Measurements from ENCODE around the gene AKAP1.

AKAP1 gene, protein sequence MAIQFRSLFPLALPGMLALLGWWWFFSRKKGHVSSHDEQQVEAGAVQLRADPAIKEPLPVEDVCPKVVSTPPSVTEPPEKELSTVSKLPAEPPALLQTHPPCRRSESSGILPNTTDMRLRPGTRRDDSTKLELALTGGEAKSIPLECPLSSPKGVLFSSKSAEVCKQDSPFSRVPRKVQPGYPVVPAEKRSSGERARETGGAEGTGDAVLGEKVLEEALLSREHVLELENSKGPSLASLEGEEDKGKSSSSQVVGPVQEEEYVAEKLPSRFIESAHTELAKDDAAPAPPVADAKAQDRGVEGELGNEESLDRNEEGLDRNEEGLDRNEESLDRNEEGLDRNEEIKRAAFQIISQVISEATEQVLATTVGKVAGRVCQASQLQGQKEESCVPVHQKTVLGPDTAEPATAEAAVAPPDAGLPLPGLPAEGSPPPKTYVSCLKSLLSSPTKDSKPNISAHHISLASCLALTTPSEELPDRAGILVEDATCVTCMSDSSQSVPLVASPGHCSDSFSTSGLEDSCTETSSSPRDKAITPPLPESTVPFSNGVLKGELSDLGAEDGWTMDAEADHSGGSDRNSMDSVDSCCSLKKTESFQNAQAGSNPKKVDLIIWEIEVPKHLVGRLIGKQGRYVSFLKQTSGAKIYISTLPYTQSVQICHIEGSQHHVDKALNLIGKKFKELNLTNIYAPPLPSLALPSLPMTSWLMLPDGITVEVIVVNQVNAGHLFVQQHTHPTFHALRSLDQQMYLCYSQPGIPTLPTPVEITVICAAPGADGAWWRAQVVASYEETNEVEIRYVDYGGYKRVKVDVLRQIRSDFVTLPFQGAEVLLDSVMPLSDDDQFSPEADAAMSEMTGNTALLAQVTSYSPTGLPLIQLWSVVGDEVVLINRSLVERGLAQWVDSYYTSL

DNA sequence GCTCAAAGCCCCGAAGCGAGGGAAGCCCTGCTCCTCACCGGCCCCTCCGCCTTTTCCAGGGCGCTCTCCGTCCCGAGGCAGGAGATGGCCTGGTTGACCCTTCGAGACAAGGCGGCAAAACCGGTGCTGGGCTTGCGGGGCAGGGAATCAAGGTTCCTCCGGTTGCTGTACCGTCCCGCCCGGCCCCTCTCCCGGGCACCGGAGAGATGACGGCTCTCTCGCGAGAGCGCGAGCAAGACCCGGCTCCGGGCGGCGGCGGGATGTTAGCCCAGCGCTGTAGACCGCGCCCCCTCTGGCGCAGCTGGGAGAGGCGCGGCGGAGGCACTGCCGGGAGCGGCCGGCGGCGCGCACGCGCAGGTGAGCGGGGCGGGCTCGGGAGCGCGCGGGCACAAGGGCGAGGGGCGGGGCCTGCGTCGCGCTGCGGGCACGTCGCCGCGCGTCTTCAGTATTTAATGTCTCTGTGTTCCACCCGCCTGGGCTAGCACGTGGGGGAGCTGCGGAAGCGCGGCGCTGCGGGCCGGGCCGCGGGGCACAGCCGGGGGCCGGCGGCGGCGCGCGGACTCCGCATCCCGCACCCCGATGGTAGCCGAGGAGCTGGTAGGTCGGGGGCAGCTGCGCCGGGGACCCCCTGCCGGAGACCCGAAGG lies at the start of gene AKAP1:
AKAP1 (plus strand) TSS at position 445 of the 646 bp plus-strand sequence. CDS start 20,219 bp downstream, outside the sequence.
- peak; percentile 86 for DNase-seq

- peak; percentile 87 for DNase-seq
Observed at GRCh38 chr17:57035971-57036481, 49.0 kb upstream of the AKAP1 start.

DNA sequence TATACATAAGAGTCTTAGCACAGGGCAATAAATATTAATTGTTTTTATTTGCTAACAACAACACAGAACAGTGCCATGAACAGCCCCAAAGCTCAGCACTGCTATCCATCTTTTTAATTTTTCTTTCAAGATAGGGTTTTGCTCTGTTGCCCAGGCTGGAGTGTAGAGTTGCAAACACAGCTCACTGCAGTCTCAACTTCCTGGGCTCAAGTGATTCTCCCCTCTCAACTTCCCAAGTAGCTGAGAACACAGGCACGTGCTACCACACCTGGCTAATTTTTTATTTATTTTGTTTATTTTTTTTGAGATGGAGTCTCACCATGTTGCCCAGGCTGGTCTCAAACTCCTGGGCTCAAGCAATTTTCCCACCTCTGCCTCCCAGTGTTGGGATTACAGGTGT lies 47.6 kb upstream of the AKAP1 start:
- no peak for DNase-seq

DNA sequence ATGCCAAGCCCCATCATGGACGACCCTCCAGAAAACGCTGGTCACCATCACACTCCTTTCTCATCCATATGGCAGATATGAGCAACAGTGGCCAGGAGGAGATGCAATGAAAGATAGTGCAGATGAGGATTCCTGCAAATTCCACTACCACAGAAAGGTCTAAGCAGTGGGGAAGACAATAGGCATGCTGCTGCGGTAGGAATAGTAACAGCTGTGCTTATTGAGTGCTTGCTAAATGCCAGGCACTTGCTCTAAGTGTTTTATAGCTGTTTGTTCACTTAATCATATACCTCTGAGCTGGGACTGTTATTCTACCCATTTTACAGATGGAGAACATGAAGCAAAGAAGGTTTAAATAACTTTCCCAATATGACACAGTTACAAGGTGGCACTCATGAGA lies 46.6 kb upstream of the AKAP1 start:
- no peak for DNase-seq

DNA sequence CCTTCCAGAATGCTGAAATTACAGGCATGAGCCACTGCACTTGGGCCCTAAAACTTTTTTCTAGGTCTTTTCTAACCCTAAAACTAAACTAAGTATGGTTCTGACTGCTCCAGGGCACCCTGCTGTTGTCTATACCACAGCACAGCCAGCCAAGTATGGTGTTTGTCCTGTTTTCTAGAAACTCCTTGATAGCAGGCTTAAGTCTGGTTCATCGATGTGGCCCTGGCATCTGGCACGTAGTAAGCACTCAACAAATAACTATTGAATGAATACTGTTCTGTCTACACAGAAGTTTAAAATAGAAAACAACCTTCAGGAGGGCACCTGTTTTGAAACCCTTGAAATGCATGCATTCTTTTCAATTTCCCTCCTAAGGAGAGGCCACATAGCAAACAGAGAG lies 44.5 kb upstream of the AKAP1 start:
- DNase-seq, result no peak

DNA sequence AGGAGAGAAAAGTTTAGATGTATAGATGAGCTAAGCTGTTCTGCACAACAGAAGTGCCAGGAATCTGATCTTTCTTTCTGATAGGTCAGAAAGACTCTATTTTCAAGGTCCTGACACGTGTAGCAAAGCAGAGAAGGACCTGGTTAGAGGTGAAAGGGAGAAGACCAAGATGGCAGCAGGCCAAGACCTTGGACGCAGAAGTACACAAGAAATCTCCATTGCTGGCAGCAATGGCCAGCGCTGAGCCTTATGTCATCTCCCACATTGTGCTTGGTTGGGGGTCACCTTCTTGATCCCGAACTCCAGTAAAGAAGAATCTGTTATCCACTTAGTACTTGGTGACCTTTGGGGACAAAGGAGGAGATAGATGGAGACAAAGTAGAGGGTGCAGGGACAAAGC lies 41.8 kb upstream of the AKAP1 start:
- DNase-seq, result no peak

GRCh38 chr17:57044976-57045867 lies 39.8 kb upstream of the AKAP1 start:
- no peak for DNase-seq

GRCh38 chr17:57045868-57046704 lies 39.0 kb upstream of the AKAP1 start:
- DNase-seq, result no peak

- DNase-seq, result no peak
Observed at GRCh38 chr17:57046749-57047148, 38.3 kb upstream of the AKAP1 start.

DNA sequence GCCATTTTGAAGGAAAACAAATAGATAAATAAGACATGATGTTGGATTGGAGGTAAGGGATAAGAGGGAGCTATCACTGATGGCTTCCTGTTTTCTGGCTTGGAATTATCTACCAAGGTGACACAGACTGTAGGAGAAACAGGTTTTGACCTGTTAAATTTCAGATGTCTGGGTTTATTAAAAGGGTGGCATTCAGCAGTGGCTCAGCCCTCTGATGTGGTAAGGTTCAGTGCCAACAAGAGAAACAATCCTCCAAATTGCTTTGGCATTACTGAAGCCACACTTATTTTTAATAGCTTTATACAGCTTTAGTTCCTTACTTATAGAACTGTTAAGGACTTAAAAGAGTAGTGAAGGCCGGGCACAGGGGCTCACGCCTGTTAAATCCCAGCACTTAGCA lies 37.0 kb upstream of the AKAP1 start:
- no peak for DNase-seq

- no peak for DNase-seq
Observed at GRCh38 chr17:57050306-57050705, 34.7 kb upstream of the AKAP1 start.

GRCh38 chr17:57051886-57052361 lies 33.1 kb upstream of the AKAP1 start:
- DNase-seq, result no peak

DNA sequence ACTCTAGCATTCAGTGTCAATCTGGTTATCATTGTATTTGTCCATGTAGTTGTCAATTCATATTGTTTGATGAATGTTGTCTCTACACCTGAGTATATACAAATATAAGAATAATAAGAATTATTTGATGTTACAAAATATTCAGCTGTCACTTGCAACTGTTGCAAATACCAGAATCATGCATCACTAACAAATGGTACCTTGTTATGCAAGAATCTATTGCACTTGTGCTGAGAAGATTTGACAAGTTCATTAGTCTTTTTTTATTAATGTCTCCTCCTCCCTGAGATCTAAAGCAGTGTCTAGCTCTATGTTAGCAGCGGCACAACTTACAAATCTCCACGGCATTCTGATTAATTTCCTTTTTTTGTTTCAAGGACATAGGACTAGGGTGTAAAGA lies 22.2 kb upstream of the AKAP1 start:
- no peak for DNase-seq

GRCh38 chr17:57067162-57067561 lies 17.9 kb upstream of the AKAP1 start:
- DNase-seq, result no peak

GRCh38 chr17:57067781-57068180 lies 17.3 kb upstream of the AKAP1 start:
- no peak for DNase-seq

DNA sequence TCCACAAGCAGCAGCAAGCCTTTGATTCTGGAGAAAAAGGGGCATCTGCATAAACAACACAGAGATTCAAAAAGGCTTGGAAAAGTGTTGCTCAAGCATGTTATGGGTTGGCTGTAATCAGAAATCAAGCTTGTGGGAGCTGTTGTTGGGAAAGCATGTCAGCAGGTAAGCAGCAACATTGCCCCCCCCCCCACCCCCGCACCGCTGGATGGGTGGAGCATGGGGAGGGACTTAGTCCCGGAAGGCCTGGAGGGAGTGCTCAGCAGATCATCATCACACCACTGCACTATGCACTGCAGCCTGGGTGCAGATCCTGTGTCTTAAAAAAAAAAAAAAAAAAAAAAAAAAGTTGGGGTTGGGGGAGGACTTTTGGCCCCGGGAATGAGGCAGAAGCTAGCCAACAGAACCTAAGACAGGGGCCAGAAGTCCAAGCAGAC lies 16.8 kb upstream of the AKAP1 start:
- DNase-seq, result no peak

- DNase-seq, result no peak
Observed at GRCh38 chr17:57068707-57069106, 16.3 kb upstream of the AKAP1 start.

- no peak for DNase-seq
Observed at GRCh38 chr17:57071991-57072944, 12.8 kb upstream of the AKAP1 start.

GRCh38 chr17:57073626-57074025 lies 11.4 kb upstream of the AKAP1 start:
- DNase-seq, result no peak

GRCh38 chr17:57075193-57075592 lies 9.9 kb upstream of the AKAP1 start:
- no peak for DNase-seq
